GM21576 (cell line): ENCODE results near the gene ENTPD3.

Experiments
- ATAC-seq: cut with Tn5 transposase; IDR thresholded peaks from one replicate; pipeline ENCODE4 v1.9.1; 2021; ENCODE audit warnings: mild to moderate bottlenecking, moderate library complexity; ENCODE audit not compliant: unreplicated experiment

The ENTPD3 gene, protein sequence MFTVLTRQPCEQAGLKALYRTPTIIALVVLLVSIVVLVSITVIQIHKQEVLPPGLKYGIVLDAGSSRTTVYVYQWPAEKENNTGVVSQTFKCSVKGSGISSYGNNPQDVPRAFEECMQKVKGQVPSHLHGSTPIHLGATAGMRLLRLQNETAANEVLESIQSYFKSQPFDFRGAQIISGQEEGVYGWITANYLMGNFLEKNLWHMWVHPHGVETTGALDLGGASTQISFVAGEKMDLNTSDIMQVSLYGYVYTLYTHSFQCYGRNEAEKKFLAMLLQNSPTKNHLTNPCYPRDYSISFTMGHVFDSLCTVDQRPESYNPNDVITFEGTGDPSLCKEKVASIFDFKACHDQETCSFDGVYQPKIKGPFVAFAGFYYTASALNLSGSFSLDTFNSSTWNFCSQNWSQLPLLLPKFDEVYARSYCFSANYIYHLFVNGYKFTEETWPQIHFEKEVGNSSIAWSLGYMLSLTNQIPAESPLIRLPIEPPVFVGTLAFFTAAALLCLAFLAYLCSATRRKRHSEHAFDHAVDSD

GRCh38 chr3:40387001-40387894, at the start of gene ENTPD3:
Gene ENTPD3, plus strand, starts transcription at chr3:40387184. Its CDS starts 874 bp downstream, at chr3:40388058.
- ATAC-seq, result no peak

DNA sequence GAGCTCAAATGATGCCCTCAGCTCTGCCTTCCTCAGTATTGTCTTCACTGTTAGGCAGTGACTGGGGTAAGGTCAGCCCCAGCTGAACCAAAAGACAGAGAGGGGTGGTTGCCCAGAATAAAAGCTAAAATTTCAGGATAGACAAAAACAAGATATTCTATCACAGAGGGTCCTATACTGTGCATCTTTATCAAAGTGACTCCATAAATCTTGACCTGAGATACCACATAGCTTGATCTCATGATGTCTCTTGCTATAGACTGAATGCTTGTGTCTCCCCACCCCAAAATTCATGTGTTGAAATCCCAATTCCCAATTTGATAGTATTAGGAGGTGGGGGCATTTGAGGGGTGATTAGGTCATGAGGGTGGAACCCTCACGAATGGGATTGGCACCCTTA, 47.1 kb upstream of the ENTPD3 start:
- ATAC-seq, result no peak

GRCh38 chr3:40340541-40341170, 46.3 kb upstream of the ENTPD3 start:
- ATAC-seq, result no peak

DNA sequence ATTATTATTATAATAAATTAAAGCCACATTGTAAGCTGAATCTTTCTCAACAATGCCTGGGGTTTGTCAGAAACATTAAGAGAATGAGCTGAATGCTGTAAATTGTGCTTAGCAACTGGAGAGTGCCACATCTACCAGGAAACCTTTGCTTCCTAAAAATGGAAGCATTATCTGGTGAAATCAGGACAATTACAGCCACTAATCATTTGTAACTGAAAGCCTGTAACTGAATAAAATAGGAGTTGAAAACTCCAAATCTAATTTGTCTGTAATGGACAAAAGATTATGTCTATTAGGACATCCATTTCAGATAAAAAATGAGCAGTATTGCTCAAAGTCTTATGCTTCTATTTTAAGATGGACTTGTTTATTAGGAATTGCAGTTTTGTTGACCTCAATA, 45.3 kb upstream of the ENTPD3 start:
- no peak for ATAC-seq

GRCh38 chr3:40350529-40350928, 36.5 kb upstream of the ENTPD3 start:
- ATAC-seq, result no peak

GRCh38 chr3:40355410-40355809, 31.6 kb upstream of the ENTPD3 start:
- no peak for ATAC-seq

DNA sequence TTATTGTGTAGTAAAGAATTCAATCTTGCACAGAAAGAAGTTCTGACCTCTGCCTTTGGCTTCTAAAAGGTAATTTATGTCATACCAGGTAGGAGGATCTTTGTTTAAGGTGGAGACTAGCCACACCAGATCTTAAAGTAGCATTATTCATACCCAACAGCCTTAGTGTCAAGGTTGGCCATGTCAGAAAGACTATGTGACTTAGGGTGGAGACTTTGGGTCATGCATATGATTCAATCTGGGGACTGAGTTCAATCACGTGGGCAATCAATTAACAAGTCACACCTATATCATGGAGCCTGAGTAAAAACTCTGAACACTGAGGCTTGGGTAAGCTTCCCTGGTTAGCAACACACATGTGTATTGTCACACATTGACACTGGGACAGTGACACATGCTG, 28.5 kb upstream of the ENTPD3 start:
- no peak for ATAC-seq

GRCh38 chr3:40363674-40364073, 23.3 kb upstream of the ENTPD3 start:
- no peak for ATAC-seq

DNA sequence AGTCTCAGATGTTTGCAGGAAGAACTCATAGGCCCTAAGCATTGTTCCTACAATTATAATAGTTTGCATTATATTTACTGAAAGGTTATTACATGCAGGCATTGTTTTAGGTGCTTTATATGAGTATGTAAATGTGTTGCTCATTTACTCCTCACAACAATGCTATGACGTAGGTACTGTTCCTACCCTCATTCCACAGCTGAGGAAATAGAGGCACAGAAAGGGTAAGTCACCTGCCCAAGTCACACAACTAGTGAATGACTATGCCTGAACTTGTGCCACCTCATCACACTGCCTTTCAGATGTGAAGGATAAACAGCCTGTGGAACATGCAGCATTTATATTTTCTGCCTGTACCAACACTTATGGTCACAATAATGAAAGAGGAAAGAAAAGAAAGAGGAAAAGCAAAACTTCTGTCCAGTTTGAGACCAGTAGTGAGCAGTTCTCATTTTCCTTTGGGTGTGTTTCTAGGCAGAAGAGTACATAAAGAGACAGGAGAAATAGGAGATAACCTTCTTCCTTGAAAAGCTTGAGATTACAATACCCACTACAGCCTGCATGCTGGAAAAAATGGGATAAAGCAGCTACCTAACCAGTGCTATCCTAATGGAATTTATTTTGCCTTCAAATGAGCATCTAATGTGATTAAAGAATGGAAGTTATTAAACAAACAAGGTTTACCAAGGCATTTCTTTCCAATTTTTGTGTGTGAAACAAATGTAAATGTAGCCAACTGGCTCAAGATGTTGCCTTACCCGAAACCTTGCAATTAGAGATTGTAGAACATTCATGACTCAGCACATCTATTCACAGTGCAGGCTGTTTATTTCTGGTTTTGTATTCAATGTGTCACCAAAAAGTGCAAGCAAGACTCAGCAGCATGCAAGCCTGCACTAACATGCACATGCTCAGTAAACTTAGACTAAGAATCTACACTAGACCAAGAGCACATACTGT, 20.5 kb upstream of the ENTPD3 start:
- no peak for ATAC-seq

DNA sequence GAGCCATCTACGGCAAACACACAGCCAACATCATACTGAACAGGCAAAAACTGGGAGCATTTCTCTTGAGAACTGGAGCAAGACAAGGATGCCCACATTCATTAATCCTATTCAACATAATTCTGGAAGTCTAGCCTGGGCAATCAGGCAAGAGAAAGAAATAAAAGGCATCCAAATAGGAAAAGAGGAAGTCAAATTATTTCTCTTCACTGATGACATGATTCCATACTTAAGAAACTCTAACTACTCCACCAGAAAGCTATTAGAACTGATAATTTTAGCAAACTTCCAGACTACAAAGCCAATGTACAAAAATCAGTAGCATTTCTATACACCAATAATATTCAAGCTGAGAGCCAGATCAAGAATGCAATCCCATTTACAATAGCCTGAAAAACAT, 17.3 kb upstream of the ENTPD3 start:
- ATAC-seq, result no peak

DNA sequence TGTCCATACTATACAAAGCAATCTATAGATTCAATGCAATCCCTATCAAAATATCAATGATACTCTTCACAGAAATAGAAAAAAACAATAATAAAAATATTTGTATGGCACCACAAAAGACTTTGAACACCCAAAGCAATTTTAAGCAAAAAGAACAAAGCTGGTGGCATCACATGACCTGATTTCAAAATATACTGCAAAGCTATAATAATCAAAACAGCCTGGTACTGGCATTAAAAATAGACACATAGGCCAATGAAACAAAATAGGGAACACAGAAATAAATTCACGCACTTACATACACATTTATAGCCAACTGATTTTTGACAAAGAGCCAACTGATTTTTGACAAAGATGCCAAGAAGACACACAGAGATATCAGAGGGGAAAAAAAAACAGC, 9.2 kb upstream of the ENTPD3 start:
- ATAC-seq, result no peak

DNA sequence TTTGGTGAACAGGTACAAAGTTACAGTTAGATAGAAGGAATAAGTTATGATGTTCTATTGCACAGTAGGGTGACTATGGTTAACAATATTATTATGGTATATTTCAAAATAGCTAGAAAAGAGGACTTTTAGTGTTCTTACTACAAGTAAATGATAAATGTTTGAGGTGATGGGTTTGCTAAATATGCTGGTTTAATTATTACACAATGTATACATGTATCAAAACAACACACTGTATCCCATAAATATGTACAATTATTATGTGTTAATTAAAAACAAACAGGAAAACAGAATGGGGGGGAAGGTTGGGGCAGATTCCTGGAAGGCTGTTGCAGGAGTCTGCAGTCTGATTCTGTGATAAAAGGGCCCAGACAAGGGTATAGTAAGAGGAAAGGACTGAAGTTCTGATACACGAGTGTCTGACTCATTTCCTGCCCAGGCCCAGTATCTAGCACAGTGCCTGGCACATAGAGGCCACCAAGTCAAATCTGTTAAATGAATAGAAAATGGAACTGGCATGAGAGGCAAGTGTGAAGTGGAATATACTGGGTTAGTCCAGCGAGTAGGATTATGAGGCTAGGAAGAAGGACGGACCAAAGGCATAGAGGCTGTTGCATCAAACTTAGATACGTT, 7.2 kb upstream of the ENTPD3 start:
- ATAC-seq, result no peak

DNA sequence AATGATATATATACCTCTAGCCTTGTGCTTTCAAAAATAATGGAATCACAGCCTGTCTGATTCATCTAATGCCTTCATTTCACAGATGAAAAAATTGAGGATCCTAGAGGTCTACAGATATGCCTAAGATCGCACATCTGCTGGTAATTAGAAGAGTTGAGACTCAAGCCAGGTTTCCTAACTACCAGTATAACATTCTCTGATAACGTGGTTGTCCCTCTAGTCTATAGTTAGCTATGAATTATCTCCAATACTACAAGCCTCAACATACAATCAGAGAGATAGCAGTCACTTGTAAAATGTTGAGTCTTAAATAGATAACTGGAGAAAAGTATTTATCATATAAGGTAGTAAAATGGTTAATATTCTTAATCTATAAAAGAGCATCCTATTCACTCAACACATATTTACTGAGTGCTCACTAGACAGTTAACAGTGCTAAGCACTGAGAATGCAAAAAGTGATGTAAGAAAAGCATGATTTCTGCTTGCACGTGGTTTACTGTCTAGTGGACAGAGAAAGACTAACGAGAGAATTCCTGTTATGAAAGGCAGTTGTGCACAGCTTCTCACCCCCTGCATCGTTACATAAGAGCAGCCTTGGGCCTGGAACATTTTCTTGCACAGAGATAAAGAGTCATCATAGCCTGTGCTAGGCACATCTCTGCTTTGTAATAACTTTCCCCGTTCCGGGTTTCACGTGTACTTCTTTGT, 4.9 kb upstream of the ENTPD3 start:
- no peak for ATAC-seq

DNA sequence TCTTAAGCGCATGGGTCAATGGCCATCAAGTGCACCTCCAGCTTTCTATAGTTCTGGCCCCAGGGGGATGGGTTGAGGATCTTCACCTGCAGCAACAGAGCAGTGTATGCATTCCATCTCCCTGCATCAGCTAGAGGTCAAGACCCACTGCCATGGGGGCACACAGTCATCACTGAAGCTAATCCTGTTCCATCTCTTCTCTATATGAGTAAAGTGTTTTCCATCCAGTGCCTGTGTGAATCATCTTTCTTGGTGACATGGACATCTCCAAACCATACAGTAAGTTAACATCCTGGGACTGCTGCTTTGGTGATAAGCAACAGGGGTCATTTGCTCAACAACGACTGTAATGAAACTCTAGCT, 4.4 kb upstream of the ENTPD3 start:
- no peak for ATAC-seq

- no peak for ATAC-seq
Observed at GRCh38 chr3:40386213-40386612, 771 bp upstream of the ENTPD3 start.

DNA sequence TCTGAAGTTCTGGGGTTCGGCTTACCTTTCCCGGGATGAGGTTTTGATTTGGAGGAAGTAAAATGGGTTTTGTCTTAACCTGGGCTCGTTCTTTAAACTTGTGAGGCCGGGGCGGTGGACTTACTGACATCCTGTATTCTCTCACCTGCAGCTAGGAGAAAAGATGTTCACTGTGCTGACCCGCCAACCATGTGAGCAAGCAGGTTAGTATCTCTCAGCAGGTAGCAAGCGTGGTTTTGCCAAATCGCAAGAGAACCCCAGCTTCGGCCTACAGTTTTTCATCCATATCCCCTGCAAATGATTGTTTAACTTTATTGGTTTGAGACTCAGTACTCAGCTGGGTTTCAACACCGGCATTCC, 891 bp downstream of the ENTPD3 start:
- ATAC-seq, result no peak

DNA sequence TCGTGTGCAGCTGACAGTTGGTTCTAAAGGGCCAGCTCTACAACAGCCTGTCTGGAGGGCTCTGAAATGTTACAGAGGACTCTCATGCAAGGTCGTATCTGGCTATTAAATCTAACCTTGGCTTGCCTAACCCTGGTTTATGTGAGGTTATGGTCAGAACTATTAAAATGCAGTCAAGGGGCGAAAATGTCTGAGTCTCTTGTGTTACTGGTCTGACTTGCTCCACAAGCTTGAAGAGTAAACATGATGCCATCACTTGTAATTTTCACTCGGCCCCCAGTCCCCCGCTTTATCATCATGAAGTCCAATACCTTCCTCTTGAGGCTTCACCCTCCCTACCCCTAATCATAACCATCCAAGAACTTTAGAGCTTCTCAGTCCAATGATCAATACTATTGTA, 9.4 kb downstream of the ENTPD3 start:
- ATAC-seq, result no peak

DNA sequence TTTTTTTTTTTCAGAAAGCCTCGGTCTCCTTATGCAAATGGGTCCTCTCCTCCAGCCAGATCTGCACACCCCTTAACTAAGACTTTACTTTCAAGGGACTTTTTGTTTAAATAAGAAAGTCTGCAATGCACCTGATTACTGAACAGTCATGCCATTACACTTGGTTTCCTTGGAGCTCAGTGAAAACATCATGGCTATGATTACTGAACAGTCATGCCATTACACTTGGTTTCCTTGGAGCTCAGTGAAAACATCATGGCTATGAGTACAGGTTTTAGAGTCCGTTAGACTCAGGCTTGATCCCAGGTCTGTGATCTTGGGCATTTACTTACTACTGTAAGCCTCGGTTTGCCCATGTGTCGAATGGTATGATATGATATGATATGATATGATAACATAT, 10.1 kb downstream of the ENTPD3 start:
- ATAC-seq, result no peak

DNA sequence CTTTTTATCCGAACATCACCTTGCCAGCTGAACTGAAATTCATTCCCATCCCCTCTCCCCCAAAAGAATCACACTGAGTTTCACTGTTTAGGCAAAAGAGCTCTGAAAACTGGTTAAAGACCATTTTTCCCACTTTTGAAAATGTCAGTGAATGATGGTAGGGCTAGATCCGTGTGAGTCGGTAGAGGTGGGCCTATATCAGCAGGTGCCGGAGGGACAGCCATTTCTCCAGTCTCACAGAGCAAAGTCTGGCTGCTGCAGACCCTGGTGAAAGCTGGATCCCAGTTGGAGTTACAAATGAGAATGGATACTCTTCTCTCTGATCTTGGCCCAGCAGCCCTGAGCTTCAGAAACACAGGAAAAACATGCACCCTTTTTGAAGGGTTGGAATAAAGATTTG, 10.9 kb downstream of the ENTPD3 start:
- no peak for ATAC-seq
